ENCODE data around the gene CEP128.

CEP128 gene

DNA sequence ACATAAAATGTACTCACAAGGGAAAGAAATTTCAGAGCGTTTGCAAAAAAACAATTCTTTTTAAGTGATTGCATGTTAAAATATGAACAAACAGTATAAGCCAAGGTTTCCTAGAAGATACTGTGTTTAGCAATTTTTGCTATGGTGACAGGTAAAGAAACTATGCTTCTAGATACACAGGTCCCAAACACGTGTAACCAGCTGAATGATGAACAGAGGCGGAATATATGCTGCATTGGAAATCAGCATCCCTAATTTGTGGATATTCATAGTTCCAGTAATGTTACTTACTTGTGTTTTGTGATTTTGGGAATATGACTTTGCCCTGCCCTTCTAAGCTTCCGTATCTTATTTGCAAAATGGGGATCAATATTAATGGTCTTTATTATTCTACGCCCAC lies 403.9 kb downstream of the CEP128 start:
- no peak for DNase-seq

DNA sequence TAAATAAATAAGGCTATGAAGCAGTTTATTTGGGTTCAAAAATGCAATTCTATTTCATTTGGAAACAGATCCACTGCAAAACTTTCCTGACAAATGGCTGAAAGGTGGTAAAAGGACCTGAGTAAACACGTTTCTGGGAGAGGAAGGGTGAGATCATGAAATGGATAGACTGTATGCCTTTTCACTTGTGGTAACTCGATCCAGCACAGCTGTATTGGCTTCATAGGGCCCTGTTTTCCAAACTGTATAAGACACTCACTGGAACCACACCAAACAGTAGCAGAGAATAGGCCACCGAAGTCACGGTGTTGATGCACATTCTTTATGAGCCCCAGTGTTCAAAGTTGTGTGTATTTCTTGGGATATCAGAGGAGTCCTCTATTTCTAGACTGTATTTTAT lies 405.1 kb downstream of the CEP128 start:
- DNase-seq = no peak

DNA sequence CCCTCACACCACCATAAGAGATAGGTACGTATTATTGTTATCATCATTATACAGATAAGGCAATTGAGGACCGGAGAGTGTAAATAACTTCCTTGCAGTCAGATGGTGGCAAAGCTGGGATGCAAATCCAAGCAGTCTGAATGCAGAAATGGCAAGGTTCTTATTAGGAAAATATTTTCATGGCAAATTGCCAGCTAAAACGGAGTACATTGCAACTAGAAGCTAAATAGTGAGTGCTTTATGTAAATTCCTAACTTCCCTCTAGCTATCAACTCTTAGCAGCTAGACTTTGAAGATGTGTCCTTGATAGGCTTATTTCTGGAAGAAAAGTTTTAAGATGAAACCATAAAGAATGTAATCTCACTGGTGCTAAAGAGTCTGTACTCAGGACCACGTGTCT lies 406.4 kb downstream of the CEP128 start:
- no peak for DNase-seq

DNA sequence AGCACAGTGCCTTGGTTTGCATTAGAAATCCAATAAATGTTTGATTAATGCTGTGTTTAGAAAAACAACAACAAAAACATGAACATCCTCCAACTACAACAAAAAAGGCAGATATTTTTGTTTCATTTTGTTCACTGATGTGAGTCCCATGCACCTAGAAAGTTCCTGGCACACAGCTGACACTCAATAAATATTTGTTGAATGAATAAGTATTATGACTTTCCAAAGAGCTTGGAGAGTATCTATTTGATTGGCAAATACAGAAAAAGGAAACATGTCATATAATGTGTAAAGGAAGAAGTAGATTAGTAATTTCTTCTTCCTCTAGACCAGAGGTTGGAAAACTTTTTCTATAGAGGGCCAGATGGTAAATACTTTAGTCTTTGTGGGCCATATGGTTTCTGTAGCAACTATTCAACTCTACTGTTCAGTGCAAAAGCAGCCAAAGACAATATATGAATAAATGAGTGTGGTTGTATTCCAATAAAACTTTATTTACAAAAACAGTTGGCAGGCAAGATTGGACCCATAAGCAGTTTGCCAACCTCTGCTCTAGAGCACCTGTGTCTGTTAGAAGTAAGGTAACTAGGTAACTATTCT lies 417.9 kb downstream of the CEP128 start:
- no peak for DNase-seq

- no peak for DNase-seq
Measured at GRCh38 chr14:80522936-80523335, 418.6 kb downstream of the CEP128 start.

DNA sequence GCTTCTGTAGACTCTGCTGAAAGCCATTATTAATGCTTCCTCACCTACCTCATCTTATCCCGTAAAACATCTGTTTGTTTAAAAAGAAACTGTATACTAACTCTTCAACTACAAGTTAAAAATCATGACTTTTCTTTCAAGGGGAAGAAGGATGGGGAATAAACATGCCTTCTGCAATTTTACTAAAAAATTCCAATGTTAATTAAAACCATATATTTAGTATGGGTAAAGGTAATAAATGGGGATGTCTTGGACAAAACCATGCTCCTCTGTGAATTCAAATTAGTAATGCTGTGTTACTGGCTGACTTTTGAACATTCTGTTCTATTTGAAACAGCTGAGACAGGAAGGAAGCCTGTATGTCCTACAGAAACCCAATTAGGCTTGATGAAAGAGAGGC lies 419.1 kb downstream of the CEP128 start:
- DNase-seq = no peak

- DNase-seq = no peak
Measured at GRCh38 chr14:80521456-80521855, 420.1 kb downstream of the CEP128 start.

GRCh38 chr14:80519002-80519401 lies 422.5 kb downstream of the CEP128 start:
- DNase-seq = no peak

DNA sequence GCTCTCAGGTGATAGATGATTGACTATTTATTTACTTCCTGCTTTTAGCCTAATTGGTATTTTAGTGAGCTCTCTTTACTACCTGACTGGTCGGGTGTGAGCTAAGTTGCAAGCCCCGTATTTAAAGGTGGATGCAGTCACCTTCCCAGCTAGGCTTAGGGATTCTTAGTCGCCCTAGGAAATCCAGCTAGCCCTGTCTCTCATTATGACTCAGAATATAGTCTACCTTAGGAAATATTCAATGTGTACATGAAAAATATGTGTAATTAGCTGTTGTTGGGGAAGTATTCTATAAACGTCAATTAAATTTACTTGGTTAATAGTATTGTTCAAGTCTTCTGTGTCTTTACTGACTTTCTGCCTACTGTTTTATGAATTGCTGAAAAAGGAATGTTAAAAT lies 423.4 kb downstream of the CEP128 start:
- no peak for DNase-seq

DNA sequence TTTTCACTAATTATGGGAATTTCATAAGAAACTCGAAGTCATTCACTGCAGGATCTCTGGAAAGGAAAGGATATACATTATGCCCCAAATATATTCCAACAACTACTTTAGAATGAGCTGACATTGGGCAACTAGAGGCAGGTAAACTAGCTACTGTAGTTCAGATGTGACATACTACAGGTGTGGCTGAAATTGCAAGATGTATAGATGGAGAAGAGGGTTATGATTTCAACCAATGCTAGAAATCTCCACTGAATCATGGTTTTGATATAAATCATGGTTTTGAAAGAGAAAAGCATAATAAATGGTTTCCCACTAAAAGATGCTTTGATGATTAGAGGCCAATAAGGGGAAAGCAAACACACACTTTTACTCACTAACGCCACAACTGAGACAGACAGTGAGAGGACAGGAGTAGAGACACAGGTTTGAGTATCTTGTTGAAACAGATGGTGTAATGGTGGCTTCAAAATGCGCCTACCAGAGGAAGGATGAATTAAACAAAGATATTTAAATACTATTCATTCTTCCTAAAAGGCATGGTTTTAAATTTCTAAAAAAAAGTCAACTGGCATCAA lies 434.2 kb downstream of the CEP128 start:
- no peak for DNase-seq

GRCh38 chr14:80504781-80505180 lies 436.8 kb downstream of the CEP128 start:
- no peak for DNase-seq

- DNase-seq = no peak
Measured at GRCh38 chr14:80498533-80498932, 443.0 kb downstream of the CEP128 start.

DNA sequence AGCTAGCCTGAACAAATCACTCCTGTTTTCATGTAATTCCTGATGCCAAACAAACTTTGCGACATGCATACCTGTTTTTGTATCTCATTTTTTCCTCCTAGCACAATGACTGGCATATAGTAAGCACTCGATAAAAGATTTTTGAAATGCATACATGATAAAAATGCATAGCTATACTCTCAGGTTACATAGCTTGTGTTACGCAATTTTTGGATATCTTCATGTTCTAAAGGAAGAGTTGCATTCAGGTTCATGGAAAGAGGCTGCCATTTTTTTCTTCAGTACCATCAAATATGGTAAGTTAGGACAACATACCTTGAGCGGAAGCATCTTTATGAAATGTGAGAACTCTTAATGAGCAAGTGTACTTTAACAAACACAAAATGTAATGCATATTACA lies 445.4 kb downstream of the CEP128 start:
- no peak for DNase-seq

DNA sequence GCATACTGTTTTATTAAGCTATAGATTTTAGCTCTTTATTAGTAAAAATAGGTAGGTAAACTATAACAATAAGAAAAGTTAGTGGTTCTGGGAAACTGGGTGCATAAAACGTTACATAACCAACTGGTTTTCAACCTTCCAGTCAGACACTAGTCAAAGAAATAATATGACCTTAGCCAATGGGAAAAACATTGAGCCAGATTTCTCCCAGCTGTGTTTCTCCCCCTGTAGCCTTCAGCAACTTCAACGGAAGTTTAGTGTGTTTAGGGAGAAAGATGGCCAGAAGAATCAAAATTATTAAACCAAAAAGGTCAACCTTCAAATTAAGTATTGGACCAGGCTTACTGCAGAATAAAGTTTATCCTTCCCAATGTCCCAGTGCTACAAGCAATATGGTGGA lies 446.8 kb downstream of the CEP128 start:
- no peak for DNase-seq

GRCh38 chr14:80493620-80494019 lies 447.9 kb downstream of the CEP128 start:
- no peak for DNase-seq

DNA sequence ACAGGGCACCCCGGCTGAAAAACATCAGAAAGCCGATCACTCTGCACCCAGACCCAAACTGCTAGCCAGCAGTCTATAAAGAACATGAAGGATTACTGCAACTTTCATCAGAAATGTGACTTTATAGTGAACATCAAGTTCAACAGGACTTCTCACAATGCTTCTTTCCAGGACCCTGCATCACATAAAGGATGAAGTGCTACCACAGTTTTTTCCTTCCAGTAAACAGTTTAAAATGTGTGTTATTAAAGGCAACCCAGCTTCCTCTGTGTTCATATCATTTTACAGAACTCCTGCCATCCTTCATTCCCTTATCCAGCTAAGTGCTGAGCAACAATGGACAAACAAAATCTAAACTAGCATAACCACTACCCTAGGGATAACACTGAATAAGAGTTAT lies 449.9 kb downstream of the CEP128 start:
- DNase-seq = no peak

- no peak for DNase-seq
Measured at GRCh38 chr14:80491131-80491530, 450.4 kb downstream of the CEP128 start.

- no peak for DNase-seq
Measured at GRCh38 chr14:80489513-80489912, 452.0 kb downstream of the CEP128 start.

- no peak for DNase-seq
Measured at GRCh38 chr14:80485764-80486163, 455.8 kb downstream of the CEP128 start.

GRCh38 chr14:80483331-80483730 lies 458.2 kb downstream of the CEP128 start:
- no peak for DNase-seq

DNA sequence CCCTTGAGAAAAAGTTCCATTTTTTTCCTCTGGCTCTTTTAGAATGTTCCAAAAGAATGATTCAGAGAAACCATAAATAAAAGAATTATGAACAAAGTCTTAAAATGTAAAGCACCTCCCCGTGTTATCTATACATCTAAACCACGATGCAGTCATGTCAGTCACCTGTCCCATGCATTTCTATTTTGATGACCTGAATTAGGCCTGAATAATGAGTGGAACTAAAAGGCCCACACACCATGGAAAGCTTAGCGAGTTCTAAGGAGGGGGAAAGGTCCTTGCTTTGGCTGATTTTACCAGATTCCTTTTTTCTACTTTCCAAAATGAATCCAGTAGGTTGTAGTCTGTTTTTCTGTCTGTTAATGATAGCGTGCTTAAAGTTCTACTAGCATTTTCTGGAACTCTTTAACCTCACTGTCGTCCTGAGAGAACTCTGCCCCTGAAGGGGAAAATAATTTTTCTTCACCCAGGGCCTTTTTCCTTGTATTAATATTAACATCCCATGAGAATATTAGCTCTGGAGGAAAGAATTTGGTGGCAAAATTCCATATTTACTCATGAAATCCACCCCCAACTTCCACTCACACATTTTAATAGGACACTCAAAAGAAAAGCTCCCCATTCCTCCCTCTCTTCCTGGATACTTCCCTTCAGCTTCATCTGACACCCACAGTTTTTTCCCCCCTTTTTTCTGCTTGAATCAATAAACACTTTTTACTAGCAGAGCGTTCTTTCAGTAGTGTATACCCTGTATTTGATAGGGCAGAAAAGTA lies 464.0 kb downstream of the CEP128 start:
- DNase-seq = no peak

GRCh38 chr14:80475074-80475473 lies 466.5 kb downstream of the CEP128 start:
- DNase-seq = no peak

GRCh38 chr14:80468331-80469122 lies 473.0 kb downstream of the CEP128 start:
- no peak for DNase-seq

Data from activated CD4-positive, alpha-beta T cell treated with anti-CD3 and anti-CD28 coated beads, Interleukin-2, amount 50 U/mL, for 48 hours (primary cell).